Endodermal cell (in vitro differentiated cells): ENCODE measurements around the gene ONECUT3. TPM values are rescaled to one million over a fixed set of nuclear protein-coding genes. Genes with fewer than 3 reads are reported as not detected.

Experiments used
- DNase-seq: peaks from one replicate; pipeline ENCODE4 v3.0.0-alpha.2; 2017
- H3K27ac ChIP-seq: 2 replicates; pipeline ENCODE4 v1.5.1; 2013; ENCODE audit warnings: mild to moderate bottlenecking, low read depth, low read length, moderate library complexity
- H3K27me3 ChIP-seq: 2 replicates; pipeline ENCODE4 v1.6.1; 2013; ENCODE audit warnings: mild to moderate bottlenecking, low read length, moderate library complexity; ENCODE audit not compliant: insufficient read depth, control insufficient read depth, poor library complexity, severe bottlenecking
- H3K36me3 ChIP-seq: 2 replicates; pipeline ENCODE4 v1.7.0; 2013; ENCODE audit warnings: mild to moderate bottlenecking, low read length, moderate library complexity; ENCODE audit not compliant: control insufficient read depth, insufficient read depth
- H3K4me1 ChIP-seq: one replicate; pipeline ENCODE4 v1.7.0; 2013; ENCODE audit warnings: low read length; ENCODE audit not compliant: control insufficient read depth, insufficient read depth
- H3K4me3 ChIP-seq: 2 replicates; pipeline ENCODE4 v1.5.1; 2013; ENCODE audit warnings: mild to moderate bottlenecking, low read length, moderate library complexity
- H3K9ac ChIP-seq: 2 replicates; pipeline ENCODE4 v1.6.1; 2013; ENCODE audit warnings: mild to moderate bottlenecking, low read length, moderate library complexity; ENCODE audit not compliant: poor library complexity, severe bottlenecking; ENCODE audit errors: extremely low read depth
- H3K9me3 ChIP-seq: 2 replicates; pipeline ENCODE4 v1.6.1; 2013; ENCODE audit warnings: mild to moderate bottlenecking, low read length, moderate library complexity; ENCODE audit not compliant: control insufficient read depth
- H3K27ac Mint-ChIP-seq: 2 replicates; pipeline ENCODE4 v1.8.0; 2020; ENCODE audit warnings: mixed read lengths
- H3K27me3 Mint-ChIP-seq: 2 replicates; pipeline ENCODE4 v1.8.0; 2021; ENCODE audit warnings: mild to moderate bottlenecking, mixed read lengths; ENCODE audit not compliant: insufficient read depth
- H3K36me3 Mint-ChIP-seq: 2 replicates; pipeline ENCODE4 v1.8.0; 2020; ENCODE audit warnings: low read depth, mixed read lengths
- H3K4me1 Mint-ChIP-seq: 2 replicates; pipeline ENCODE4 v1.8.0; 2020; ENCODE audit warnings: mixed read lengths
- H3K4me3 Mint-ChIP-seq: 2 replicates; pipeline ENCODE4 v1.8.0; 2020; ENCODE audit warnings: mild to moderate bottlenecking, moderate library complexity, mixed read lengths
- H3K9me3 Mint-ChIP-seq: 2 replicates; pipeline ENCODE4 v1.8.0; 2020; ENCODE audit warnings: mild to moderate bottlenecking, mixed read lengths
- CTCF ChIP-seq: fragments of 200-600 bp; sonication (generic); conservative IDR thresholded peaks from 2 replicates; pipeline ENCODE4 v1.5.0; 2021; ENCODE audit warnings: antibody characterized with exemption, mild to moderate bottlenecking
- WGBS, 2 experiments: methylation state at CpG; one replicate each; pipeline versions ENCODE4 v1.1.5 to v1.1.7; 2013; ENCODE audit warnings: missing lambda C conversion rate in 2 of 2, mixed read lengths in 1 of 2; ENCODE audit not compliant: insufficient coverage in 1 of 2, insufficient read length in 1 of 2; 5-methylcytosine and 5-hydroxymethylcytosine counted together
- total RNA-seq, 2 donors: library from RNA; stranded (reverse); fragmentation: NEBNext Ultra II Directional in 1 of 2; extraction: Animal tissue kit (Norgen Biotek cat#: 25700) in 1 of 2; gene quantifications; 2 replicates in 1 of 2; 3 replicates in 1 of 2; pipeline ENCODE4 v1.2.1, GENCODE V29; 2021

Gene ONECUT3
- total RNA-seq, 2 donors from 2014 or later, result 0.04 TPM; not detected in 1

DNA sequence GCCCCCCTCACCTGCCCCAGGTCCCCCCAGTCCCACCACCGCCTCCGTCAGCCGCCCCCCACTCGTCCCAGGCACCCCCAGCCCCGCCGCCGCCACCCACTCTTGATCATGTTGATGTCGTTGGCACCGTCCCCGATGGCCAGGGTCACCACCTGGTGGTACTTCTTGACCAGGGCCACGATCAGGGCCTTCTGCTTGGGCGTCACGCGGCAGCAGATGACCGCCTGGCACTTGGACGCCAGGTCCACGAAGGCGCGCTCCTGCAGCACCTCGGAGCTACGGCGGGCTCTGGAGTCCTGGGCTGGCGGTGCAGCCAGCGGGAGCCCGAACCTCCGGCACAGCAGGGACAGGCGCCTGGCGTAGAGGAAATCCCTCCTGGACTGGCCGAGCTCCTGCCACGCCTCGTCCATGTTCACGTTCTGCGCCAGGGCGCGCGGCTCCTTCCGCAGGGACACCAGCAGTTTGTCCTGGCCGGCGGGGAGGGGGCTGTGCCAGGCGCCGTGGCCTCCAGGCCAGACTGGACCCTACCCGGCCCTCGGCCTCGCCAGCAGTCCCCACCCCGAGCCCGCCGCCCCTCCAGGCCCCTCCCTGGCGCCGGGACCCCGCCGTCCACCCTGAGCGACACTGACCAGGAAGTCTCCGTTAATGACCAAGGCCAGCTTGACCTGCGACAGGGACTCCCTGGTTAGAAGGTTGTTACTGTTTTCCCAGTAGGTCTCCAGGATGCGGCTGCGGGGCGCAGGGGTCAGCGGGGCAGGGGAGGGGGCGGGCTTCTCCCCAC lies 36.1 kb downstream of the ONECUT3 start:
- no peak overlapping the region for H3K9ac ChIP-seq

GRCh38 chr19:1790054-1790792 lies 36.9 kb downstream of the ONECUT3 start:
- WGBS, 2 experiments, result 31% methylated on average over 3 of the region's 7 CpGs; no CpG with 5 or more reads in 1 of the 2 experiments
- Histone ChIP-seq H3K9ac (no peak overlapping the region), H3K4me1 (no peaks in the 10 kb centered on the region), H3K36me3 (no peaks in the 10 kb centered on the region), H3K4me3 (no peak overlapping the region), H3K27me3 (peaks cover 14% of the 10 kb centered on the region), H3K9me3 (no peaks in the 10 kb centered on the region), H3K27ac (no peak overlapping the region)
- Mint-ChIP-seq H3K9me3 (peaks cover 10% of the 10 kb centered on the region), H3K27me3 (peaks cover 49% of the 10 kb centered on the region), H3K4me1 (no peaks in the 10 kb centered on the region), H3K36me3 (no peaks in the 10 kb centered on the region), H3K27ac (no peak overlapping the region), H3K4me3 (no peak overlapping the region)
- no peak for TF ChIP-seq CTCF
- no peak for DNase-seq

More for the DNA sequence above, 36.1 kb downstream of the ONECUT3 start:
- Histone ChIP-seq H3K27ac (no peak overlapping the region), H3K9me3 (no peaks in the 10 kb centered on the region), H3K4me3 (no peak overlapping the region), H3K27me3 (peaks cover 14% of the 10 kb centered on the region), H3K4me1 (no peaks in the 10 kb centered on the region), H3K36me3 (no peaks in the 10 kb centered on the region)
- Mint-ChIP-seq H3K9me3 (peaks cover 10% of the 10 kb centered on the region), H3K4me3 (peak overlapping the region; percentile 6), H3K27ac (no peak overlapping the region), H3K36me3 (no peaks in the 10 kb centered on the region), H3K4me1 (no peaks in the 10 kb centered on the region), H3K27me3 (peaks cover 52% of the 10 kb centered on the region)
- peak; percentile 76 for DNase-seq
- WGBS, 2 experiments, result 9 to 12% methylated on average over 14 to 59 of the region's 59 CpGs
- no peak for TF ChIP-seq CTCF

DNA sequence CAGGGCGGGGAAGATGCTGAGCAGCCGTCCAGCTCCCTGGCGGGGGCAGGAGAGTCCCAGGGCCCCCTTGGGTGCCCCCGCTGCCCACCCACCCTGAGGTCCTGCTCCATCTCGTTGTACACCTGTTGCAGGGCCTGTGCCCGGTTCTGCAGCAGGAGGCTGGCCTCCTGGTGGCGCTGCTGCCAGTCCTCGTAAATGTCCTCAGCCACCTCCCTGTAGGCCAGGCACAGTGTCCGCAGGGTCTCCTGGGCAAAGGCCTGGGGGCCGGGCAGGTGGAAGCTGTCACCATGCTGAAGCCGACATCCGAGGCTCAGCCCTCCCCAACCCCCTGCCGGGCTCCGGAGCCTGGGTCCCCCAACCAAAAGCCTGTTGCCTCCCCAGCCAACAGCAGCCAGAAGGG lies 38.6 kb downstream of the ONECUT3 start:
- H3K9ac ChIP-seq, result no peak overlapping the region
- peaks cover 14% of the 10 kb centered on the region for H3K27me3 ChIP-seq
- H3K9me3 ChIP-seq, result no peaks in the 10 kb centered on the region
- Mint-ChIP-seq H3K9me3 (peaks cover 10% of the 10 kb centered on the region), H3K36me3 (no peaks in the 10 kb centered on the region), H3K27me3 (peaks cover 39% of the 10 kb centered on the region), H3K4me1 (no peaks in the 10 kb centered on the region), H3K4me3 (no peak overlapping the region), H3K27ac (no peak overlapping the region)
- 87 to 91% methylated on average over 5 to 14 of the region's 14 CpGs for WGBS, 2 experiments
- no peaks in the 10 kb centered on the region for H3K36me3 ChIP-seq
- no peak for TF ChIP-seq CTCF
- no peak overlapping the region for H3K4me3 ChIP-seq
- no peak overlapping the region for H3K27ac ChIP-seq
- no peaks in the 10 kb centered on the region for H3K4me1 ChIP-seq
- DNase-seq, result no peak
